WERI-Rb-1 (cell line): Measurements from ENCODE around the gene ZNF496.

Experiments used
- DNase-seq: peaks from one replicate; pipeline ENCODE4 v3.0.0-alpha.2; 2020
- H3K27ac ChIP-seq: fragments of 250-450 bp; sonication (Bioruptor Pico); 2 replicates; pipeline ENCODE4 v1.5.1; 2020; ENCODE audit warnings: mild to moderate bottlenecking, moderate library complexity
- H3K27me3 ChIP-seq: fragments of 250-450 bp; sonication (Bioruptor Pico); 2 replicates; pipeline ENCODE4 v1.5.1; 2021; ENCODE audit warnings: mild to moderate bottlenecking, low read depth, moderate library complexity; ENCODE audit not compliant: insufficient read depth, severe bottlenecking
- H3K36me3 ChIP-seq: fragments of 250-450 bp; sonication (Bioruptor Pico); 2 replicates; pipeline ENCODE4 v1.5.1; 2020; ENCODE audit warnings: mild to moderate bottlenecking, moderate library complexity
- H3K4me3 ChIP-seq: 2 replicates; pipeline ENCODE4 v1.5.1; 2011; ENCODE audit warnings: low read depth, mild to moderate bottlenecking, control low read depth, low read length
- H3K9me3 ChIP-seq: fragments of 250-450 bp; sonication (Bioruptor Pico); 2 replicates; pipeline ENCODE4 v1.5.1; 2021; ENCODE audit warnings: mild to moderate bottlenecking, moderate library complexity; ENCODE audit not compliant: severe bottlenecking
- CTCF ChIP-seq: IDR thresholded peaks from 2 replicates; pipeline ENCODE4 v1.5.1; 2011; ENCODE audit warnings: low read depth, mild to moderate bottlenecking, control low read depth, inconsistent platforms, low read length

The ZNF496 gene

DNA sequence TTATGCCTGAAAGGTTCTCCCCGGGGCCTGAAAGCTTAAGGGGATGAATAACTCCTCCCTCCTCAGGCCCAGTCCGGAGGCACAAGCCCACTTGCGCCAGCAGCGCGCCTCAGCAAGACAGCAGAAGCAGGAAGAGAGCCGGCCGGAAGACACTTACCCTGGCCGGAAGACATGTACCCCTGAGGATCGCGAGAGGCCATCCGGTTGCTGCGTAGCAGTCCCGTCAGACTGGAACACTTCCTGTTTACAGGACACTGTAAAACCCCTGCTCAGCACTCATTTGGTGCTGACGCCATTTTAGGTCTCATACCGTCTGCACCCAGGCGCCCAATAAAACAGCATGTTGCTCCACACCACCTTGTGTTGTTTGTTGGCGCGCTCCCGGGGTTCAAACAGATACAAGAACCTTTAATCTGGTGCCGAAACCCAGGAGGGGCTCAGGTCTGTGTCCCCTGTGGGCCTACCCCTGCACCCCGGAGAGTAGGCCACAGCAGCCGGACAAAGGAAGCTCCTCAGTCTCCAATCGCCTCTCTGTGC, 45.5 kb downstream of the ZNF496 start:
- Histone ChIP-seq H3K36me3 (no peaks in the 10 kb centered on the region; the same call in 1 of the 2 replicates), H3K27me3 (no peaks in the 10 kb centered on the region), H3K27ac (no peak overlapping the region), H3K9me3 (peaks cover 5% of the 10 kb centered on the region), H3K4me3 (no peak overlapping the region)
- no peak for TF ChIP-seq CTCF
- no peak for DNase-seq

- H3K27ac ChIP-seq, result no peak overlapping the region
- no peak overlapping the region for H3K4me3 ChIP-seq
- no peaks in the 10 kb centered on the region for H3K27me3 ChIP-seq
- no peaks in the 10 kb centered on the region for H3K36me3 ChIP-seq
- DNase-seq, result no peak
- no peak for TF ChIP-seq CTCF
- peaks cover 2% of the 10 kb centered on the region for H3K9me3 ChIP-seq
Observed at GRCh38 chr1:247281001-247281574, 50.6 kb downstream of the ZNF496 start.

- no peak for DNase-seq
- H3K9me3 ChIP-seq, result no peaks in the 10 kb centered on the region
- H3K4me3 ChIP-seq, result no peak overlapping the region
- no peaks in the 10 kb centered on the region for H3K36me3 ChIP-seq
- no peaks in the 10 kb centered on the region for H3K27me3 ChIP-seq
- no peak overlapping the region for H3K27ac ChIP-seq
- TF ChIP-seq CTCF, result no peak
Observed at GRCh38 chr1:247277191-247277590, 54.5 kb downstream of the ZNF496 start.

DNA sequence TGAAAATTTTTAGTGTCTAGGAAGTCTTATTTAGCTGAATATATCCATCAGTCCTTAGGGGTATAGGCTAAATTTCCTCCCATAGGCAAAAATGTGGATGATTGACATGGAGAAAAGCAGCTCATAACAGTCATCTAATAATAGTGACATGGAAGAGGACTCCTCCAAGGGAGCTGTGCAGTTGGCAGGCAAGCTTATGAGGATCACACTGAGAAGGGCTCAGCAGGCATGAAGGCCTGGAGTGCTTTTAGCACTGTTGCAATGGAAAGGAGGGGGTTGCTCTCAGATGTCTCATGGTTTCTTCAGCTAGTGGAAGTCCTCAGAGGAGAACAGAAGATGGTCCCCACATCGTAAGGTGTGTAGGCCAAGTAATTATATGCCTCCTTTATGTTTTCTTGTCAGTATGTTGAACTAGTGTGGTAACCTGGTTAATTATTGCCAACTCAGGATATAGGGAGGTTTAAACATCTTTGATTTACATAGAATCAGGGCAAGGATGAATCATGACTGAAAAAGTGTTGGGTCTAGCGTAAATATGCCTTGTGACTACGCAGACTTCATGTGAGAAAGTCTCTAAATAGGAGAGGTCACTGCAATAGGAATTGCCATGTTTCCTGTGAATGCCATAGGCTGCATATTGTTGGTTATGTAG, 56.9 kb downstream of the ZNF496 start:
- no peak for DNase-seq
- Histone ChIP-seq H3K27ac (no peak overlapping the region), H3K4me3 (no peak overlapping the region), H3K36me3 (no peaks in the 10 kb centered on the region), H3K9me3 (peaks cover 9% of the 10 kb centered on the region), H3K27me3 (no peaks in the 10 kb centered on the region)
- no peak for TF ChIP-seq CTCF

GRCh38 chr1:247273013-247273412, 58.7 kb downstream of the ZNF496 start:
- Histone ChIP-seq H3K36me3 (no peaks in the 10 kb centered on the region), H3K9me3 (peaks cover 12% of the 10 kb centered on the region), H3K4me3 (no peak overlapping the region), H3K27me3 (no peaks in the 10 kb centered on the region), H3K27ac (no peak overlapping the region)
- TF ChIP-seq CTCF, result no peak
- DNase-seq, result no peak

GRCh38 chr1:247270003-247270402, 61.7 kb downstream of the ZNF496 start:
- TF ChIP-seq CTCF, result no peak
- Histone ChIP-seq H3K4me3 (no peak overlapping the region), H3K9me3 (peaks cover 12% of the 10 kb centered on the region), H3K27ac (no peak overlapping the region), H3K27me3 (no peaks in the 10 kb centered on the region), H3K36me3 (no peaks in the 10 kb centered on the region)
- DNase-seq, result no peak
